GM23338 (cell line): Measurements from ENCODE around the gene PLCXD3. TPM values are rescaled to one million over a fixed set of nuclear protein-coding genes. Genes with fewer than 3 reads are reported as not detected.
"Not testable (repeated sequence)": the region's sequence is repeated elsewhere in the genome, so short reads cannot be mapped to it uniquely, and the experiment has no call there.

Experiments used
- ATAC-seq: fragments of 200-7000 bp; cut with Tn5 transposase; 3 replicates; pipeline ENCODE4 v1.9.1; 2020
- DNase-seq: peaks from one replicate; pipeline ENCODE4 v3.0.0-alpha.2; 2015; ENCODE audit warnings: low spot score
- H2AFZ ChIP-seq: fragments of 200-600 bp; sonication (generic); 2 replicates; pipeline ENCODE4 v1.8.0; 2016; ENCODE audit warnings: antibody characterized with exemption, mild to moderate bottlenecking, moderate library complexity
- H3F3A ChIP-seq: fragments of 200-600 bp; sonication (generic); replicated peaks from 2 replicates; pipeline ENCODE4 v1.8.0; 2017; ENCODE audit warnings: antibody characterized with exemption, mixed run types, low read depth
- H3K27ac ChIP-seq: fragments of 200-600 bp; sonication (generic); 2 replicates; pipeline ENCODE4 v1.6.1; 2016; ENCODE audit warnings: low read depth
- H3K27me3 ChIP-seq: fragments of 200-600 bp; sonication (generic); 2 replicates; pipeline ENCODE4 v1.8.0; 2016; ENCODE audit warnings: mild to moderate bottlenecking, mixed run types, moderate library complexity; ENCODE audit not compliant: insufficient read depth
- H3K36me3 ChIP-seq: fragments of 200-600 bp; sonication (generic); 2 replicates; pipeline ENCODE4 v1.8.0; 2016; ENCODE audit warnings: mild to moderate bottlenecking; ENCODE audit not compliant: insufficient read depth
- H3K4me1 ChIP-seq: fragments of 200-600 bp; sonication (generic); 2 replicates; pipeline ENCODE4 v1.8.0; 2016; ENCODE audit warnings: mild to moderate bottlenecking, moderate library complexity; ENCODE audit not compliant: insufficient read depth
- H3K4me2 ChIP-seq: fragments of 200-600 bp; sonication (generic); 2 replicates; pipeline ENCODE4 v1.7.1; 2017; ENCODE audit warnings: mixed run types
- H3K4me3 ChIP-seq: fragments of 200-600 bp; sonication (generic); 2 replicates; pipeline ENCODE4 v1.6.1; 2016; ENCODE audit warnings: mixed run types
- H3K79me2 ChIP-seq: fragments of 200-600 bp; sonication (generic); replicated peaks from 2 replicates; pipeline ENCODE4 v1.8.0; 2017; ENCODE audit warnings: mild to moderate bottlenecking; ENCODE audit not compliant: insufficient read depth
- H3K9me2 ChIP-seq: fragments of 200-600 bp; sonication (generic); 2 replicates; pipeline ENCODE4 v1.8.0; 2017; ENCODE audit not compliant: insufficient read depth
- H4K20me1 ChIP-seq: fragments of 200-600 bp; sonication (generic); replicated peaks from 2 replicates; pipeline ENCODE4 v1.8.0; 2017; ENCODE audit warnings: mild to moderate bottlenecking; ENCODE audit not compliant: insufficient read depth
- H3K27ac Mint-ChIP-seq: 2 replicates; pipeline ENCODE4 v1.8.0; 2020; ENCODE audit warnings: inconsistent platforms, mild to moderate bottlenecking, moderate library complexity, mixed read lengths
- H3K27me3 Mint-ChIP-seq: 3 replicates; pipeline ENCODE4 v1.8.0; 2022; ENCODE audit warnings: low read depth, mild to moderate bottlenecking, moderate library complexity, mixed read lengths, inconsistent platforms; ENCODE audit not compliant: insufficient read depth, poor library complexity
- H3K36me3 Mint-ChIP-seq: 3 replicates; pipeline ENCODE4 v1.8.0; 2021; ENCODE audit warnings: low read depth, mild to moderate bottlenecking, inconsistent platforms, moderate library complexity, mixed read lengths
- H3K4me1 Mint-ChIP-seq: 3 replicates; pipeline ENCODE4 v1.8.0; 2020; ENCODE audit warnings: mild to moderate bottlenecking, inconsistent platforms, mixed read lengths
- H3K4me3 Mint-ChIP-seq: 3 replicates; pipeline ENCODE4 v1.8.0; 2021; ENCODE audit warnings: moderate library complexity, mild to moderate bottlenecking, inconsistent platforms, mixed read lengths
- H3K9me3 Mint-ChIP-seq: 3 replicates; pipeline ENCODE4 v1.8.0; 2020; ENCODE audit warnings: moderate library complexity, mild to moderate bottlenecking, inconsistent platforms, mixed read lengths
- CREB1 ChIP-seq: fragments of 250-450 bp; sonication (Bioruptor Pico); IDR thresholded peaks from 2 replicates; pipeline ENCODE4 v1.5.0; 2020; ENCODE audit warnings: low read depth, mild to moderate bottlenecking, moderate library complexity
- CTCF ChIP-seq, 2 experiments: fragments of 200-600 bp in 1 of 2; sonication (generic) in 1 of 2; conservative IDR thresholded peaks; 2 replicates each; pipeline versions ENCODE4 v1.5.1 to v1.6.1; 2016 to 2017; ENCODE audit warnings: antibody characterized with exemption in 2 of 2, low read depth in 2 of 2, mild to moderate bottlenecking in 2 of 2, moderate library complexity in 1 of 2
- ETS1 ChIP-seq: IDR thresholded peaks from 2 replicates; pipeline ENCODE4 v1.6.1; 2016; ENCODE audit warnings: antibody characterized with exemption
- EZH2 ChIP-seq: fragments of 200-600 bp; sonication (generic); IDR thresholded peaks from one replicate; pipeline ENCODE4 v1.8.0; 2017; ENCODE audit warnings: antibody characterized with exemption, mild to moderate bottlenecking, low read depth; ENCODE audit not compliant: unreplicated experiment
- EZH2phosphoT487 ChIP-seq: fragments of 200-600 bp; sonication (generic); IDR thresholded peaks from one replicate; pipeline ENCODE4 v1.8.1; 2018; ENCODE audit warnings: antibody characterized with exemption; ENCODE audit not compliant: unreplicated experiment
- JUNB ChIP-seq: IDR thresholded peaks from one replicate; pipeline ENCODE4 v1.6.1; 2016; ENCODE audit warnings: antibody characterized with exemption; ENCODE audit not compliant: unreplicated experiment
- STAT1 ChIP-seq: IDR thresholded peaks from one replicate; pipeline ENCODE4 v1.6.1; 2016; ENCODE audit warnings: antibody characterized with exemption; ENCODE audit not compliant: unreplicated experiment
- ZNF462 ChIP-seq: fragments of 250-450 bp; sonication (Bioruptor Pico); IDR thresholded peaks from 2 replicates; pipeline ENCODE4 v1.5.0; 2020; ENCODE audit warnings: mild to moderate bottlenecking, moderate library complexity
- polyA plus RNA-seq: library from polyadenylated mRNA; unstranded; fragments of >200 nt; fragmentation: Nextera tagmentation; extraction: Ambion mirVana; gene quantifications from 2 replicates; pipeline ENCODE4 v1.2.1, GENCODE V29; 2016
- total RNA-seq: library from RNA; depleted of rRNA; stranded (reverse); fragments of >200 nt; shearing (Covaris generic); gene quantifications from 2 replicates; pipeline ENCODE4 v1.2.3, GENCODE V29; 2014

The PLCXD3 gene
- total and polyA plus RNA-seq, 2 experiments from 2014 or later = 0.03 TPM

GRCh38 chr5:41325074-41325473 is 185.3 kb downstream of the PLCXD3 start:
- no peak overlapping the region for H3K27ac ChIP-seq
- no peak overlapping the region for H2AFZ ChIP-seq
- H3K4me3 ChIP-seq = no peak overlapping the region
- H3K79me2 ChIP-seq = no peaks in the 10 kb centered on the region
- DNase-seq (no peak), ATAC-seq (no peak)
- H3K9me2 ChIP-seq = peaks cover 9% of the 10 kb centered on the region
- no peaks in the 10 kb centered on the region for H3K36me3 ChIP-seq
- H3K4me2 ChIP-seq = no peak overlapping the region
- Mint-ChIP-seq H3K27me3 (peaks cover 2% of the 10 kb centered on the region), H3K9me3 (no peaks in the 10 kb centered on the region; the same call in 2 of the 3 replicates), H3K36me3 (no peaks in the 10 kb centered on the region), H3K4me3 (no peak overlapping the region), H3K27ac (no peak overlapping the region), H3K4me1 (no peaks in the 10 kb centered on the region)
- no peaks in the 10 kb centered on the region for H4K20me1 ChIP-seq
- no peaks in the 10 kb centered on the region for H3F3A ChIP-seq
- no peaks in the 10 kb centered on the region for H3K4me1 ChIP-seq
- no peak for TF ChIP-seq JUNB
- no peak for TF ChIP-seq EZH2
- no peak for TF ChIP-seq STAT1
- TF ChIP-seq EZH2phosphoT487 = no peak
- TF ChIP-seq CTCF (conservative IDR thresholded peaks at IDR 0.05; ENCODE audit: low read depth in 2 of 2) = no peak
- no peak for TF ChIP-seq ZNF462
- TF ChIP-seq CREB1 = no peak
- TF ChIP-seq ETS1 = no peak
- H3K27me3 ChIP-seq = no peaks in the 10 kb centered on the region

- ATAC-seq, H3K36me3 ChIP-seq, H3K9me3 Mint-ChIP-seq, H2AFZ ChIP-seq, H3F3A ChIP-seq, H3K79me2 ChIP-seq, H3K36me3 Mint-ChIP-seq, H3K27ac Mint-ChIP-seq, H3K4me3 Mint-ChIP-seq, H3K27me3 ChIP-seq, H3K4me2 ChIP-seq, DNase-seq, H3K4me1 ChIP-seq, H4K20me1 ChIP-seq, H3K4me1 Mint-ChIP-seq, H3K27me3 Mint-ChIP-seq, H3K27ac ChIP-seq, H3K9me2 ChIP-seq, H3K4me3 ChIP-seq: not testable (repeated sequence)
These were observed 187.6 kb downstream of the PLCXD3 start for GRCh38 chr5:41322826-41323225.
